SKM-1 treated with dmso at 0.1 percent for 144 hours (cell line): ENCODE data around the gene PDE4B.

Experiments used
- DNase-seq: peaks from one replicate; lab custom pipeline; 2025; ENCODE audit not compliant: unreplicated experiment; lab: John Stamatoyannopoulos, UW

Gene PDE4B

DNA sequence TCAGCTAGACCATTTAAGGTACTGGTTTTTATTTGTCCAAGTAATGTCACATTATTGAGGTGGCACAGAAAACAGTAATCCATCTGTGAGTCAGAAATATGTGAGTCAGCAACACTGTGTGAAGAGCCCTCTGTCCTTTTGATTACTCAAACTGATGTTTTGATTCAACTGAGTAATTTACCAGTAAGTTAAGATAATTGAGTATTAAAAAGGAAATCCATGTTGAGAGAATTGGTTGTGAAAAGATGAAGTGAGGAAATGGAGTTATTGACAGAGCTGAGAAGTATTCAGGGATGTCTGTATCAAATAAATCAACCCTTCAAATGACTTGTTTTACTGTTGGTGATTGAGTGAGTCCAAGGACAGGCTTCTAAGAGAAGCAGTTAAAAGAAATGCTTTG lies 438.5 kb downstream of the PDE4B start:
- no peak for DNase-seq

- no peak for DNase-seq
Measured at GRCh38 chr1:66231681-66232463, 439.2 kb downstream of the PDE4B start.

GRCh38 chr1:66237042-66237441 lies 444.3 kb downstream of the PDE4B start:
- no peak for DNase-seq

DNA sequence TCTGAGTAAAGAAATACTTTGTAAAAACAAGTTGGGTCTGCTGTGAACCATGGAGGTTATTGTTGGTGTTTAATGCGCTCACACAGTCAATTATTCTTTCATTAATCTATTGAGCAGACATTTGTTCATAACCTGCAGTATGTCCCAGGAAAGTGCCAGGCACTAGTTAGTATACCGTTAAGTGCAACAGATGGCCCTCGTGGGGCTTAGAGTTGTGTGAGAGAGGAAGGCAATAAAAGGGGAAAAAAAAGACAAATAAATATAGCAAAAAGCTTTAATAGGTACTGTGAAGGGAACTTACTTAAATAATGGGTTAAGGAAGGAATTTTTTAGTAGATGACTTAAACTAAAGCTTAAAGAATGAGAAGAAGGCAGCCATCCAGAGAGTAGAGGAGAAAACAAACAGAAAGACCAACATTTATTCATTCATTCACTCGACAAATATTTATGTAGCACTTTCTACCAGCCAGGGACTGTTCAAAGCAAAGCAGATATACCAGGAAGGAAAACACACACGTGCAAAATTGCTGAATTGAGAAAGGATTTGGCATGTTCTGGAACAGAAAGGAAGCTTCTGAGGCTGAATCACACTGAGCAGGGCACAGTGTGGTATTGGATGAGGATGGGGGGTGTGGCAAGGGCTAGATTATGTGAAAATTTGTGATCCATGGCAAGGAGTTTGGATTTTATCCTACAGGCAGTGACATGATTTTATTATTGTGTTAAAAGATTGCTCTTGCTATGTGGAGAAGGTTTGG lies 445.2 kb downstream of the PDE4B start:
- no peak for DNase-seq

GRCh38 chr1:66239834-66240233 lies 447.1 kb downstream of the PDE4B start:
- no peak for DNase-seq

DNA sequence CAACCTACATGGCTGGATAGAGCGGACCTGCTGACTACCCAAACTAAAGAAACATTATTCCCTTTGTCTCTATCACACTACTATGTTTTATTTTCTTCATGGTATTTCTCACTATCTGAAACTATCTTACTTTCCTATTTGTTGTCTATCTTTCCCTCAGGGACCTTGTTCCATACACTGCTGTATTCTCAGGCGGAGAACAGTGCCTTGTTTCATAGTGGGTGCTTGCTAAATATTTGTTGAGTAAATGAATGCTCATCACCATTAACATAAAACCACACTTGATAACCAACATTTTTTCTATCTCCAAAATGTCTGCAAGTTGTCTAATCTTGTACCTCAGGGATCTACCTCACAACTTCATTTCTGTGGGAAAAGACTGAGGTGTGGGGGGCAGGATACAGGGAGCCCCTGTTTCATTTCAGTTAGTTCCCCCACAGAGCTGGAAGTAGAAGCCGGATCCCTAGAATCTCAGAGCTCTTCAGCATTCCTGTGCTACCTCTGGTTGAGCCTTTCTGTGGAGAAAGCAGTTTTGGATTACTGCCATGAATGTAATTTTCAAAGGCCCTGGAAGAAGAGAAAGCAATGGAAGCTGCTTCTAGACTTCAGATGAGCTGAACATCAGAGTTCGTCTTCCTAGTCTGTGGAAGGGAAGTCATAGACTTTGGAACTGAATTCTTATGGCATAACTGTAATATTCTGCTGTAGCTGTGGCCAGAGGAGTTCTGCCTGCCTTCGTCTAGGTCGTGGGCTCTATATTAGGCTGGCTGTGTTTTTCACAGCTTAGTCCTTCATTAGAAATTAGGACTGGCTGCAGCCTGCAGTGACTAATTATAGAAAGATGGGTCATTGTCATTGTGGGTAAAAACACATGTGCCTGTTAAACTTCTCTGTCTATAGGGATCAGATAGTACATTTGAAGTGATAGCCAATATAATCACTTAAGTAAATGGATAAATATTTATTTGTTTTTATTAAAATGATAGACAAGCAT lies 448.1 kb downstream of the PDE4B start:
- DNase-seq = no peak

DNA sequence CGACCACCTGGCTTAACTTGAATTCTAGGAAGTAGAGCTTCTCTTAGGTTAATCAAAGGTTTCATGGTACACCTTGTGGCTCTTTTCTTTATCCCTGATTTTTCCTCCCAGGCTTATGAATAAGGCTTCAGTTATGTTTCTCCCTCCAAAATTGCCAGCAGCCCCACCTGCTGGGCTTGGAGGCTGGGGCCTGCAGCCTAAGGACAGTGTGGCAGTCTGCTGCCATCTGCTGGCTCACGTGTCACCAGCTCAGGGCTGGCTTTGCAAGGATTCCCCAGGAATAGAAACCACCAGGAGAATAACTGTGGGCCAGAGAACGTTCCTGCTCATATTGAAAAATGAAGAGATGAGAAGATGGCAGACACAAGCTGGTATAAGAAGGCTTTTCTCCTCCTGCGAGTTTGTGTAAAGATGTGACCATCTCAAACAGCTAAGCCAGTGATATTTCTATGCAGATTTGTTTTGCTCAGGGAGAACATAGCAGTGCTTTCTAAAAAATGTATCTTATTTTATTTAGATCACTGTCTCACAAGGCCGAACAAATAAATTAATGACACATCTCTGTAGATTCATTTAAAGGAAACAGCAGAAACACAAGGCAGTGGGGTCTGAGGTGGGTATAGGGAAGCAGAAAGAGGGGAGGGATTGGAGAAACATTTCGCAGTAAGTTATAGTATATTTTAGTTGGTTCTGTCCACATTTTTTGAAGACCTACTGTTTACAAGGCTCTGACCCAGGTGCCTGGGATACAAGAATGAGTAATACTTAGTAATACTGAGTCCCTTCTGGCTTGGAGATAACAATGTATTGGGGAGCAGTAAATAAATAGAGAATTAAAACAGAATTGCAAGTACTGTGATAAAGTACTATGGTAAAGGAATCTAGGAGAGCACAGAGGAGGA lies 450.2 kb downstream of the PDE4B start:
- DNase-seq = peak; percentile 55

GRCh38 chr1:66243548-66244130 lies 450.9 kb downstream of the PDE4B start:
- no peak for DNase-seq

GRCh38 chr1:66244429-66244828 lies 451.7 kb downstream of the PDE4B start:
- no peak for DNase-seq

DNA sequence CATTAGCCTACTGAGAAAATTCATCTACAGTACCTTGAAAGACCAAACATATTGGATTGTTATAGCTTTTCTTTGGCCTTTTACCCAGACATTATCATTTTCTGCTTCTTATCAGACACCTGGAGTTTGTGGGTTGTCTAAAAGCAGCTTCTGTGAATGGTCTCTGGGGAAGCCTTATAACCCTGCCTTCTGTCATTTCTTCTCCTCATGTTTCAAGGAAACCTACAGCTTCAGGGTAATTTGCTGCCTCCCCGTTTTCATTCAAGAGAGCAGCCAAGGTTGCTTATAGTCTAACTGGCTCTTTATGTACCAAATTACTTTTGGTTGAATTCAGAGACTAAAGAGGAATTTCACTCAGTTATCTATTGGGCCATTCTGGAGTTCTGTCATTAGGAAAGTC lies 453.0 kb downstream of the PDE4B start:
- no peak for DNase-seq

DNA sequence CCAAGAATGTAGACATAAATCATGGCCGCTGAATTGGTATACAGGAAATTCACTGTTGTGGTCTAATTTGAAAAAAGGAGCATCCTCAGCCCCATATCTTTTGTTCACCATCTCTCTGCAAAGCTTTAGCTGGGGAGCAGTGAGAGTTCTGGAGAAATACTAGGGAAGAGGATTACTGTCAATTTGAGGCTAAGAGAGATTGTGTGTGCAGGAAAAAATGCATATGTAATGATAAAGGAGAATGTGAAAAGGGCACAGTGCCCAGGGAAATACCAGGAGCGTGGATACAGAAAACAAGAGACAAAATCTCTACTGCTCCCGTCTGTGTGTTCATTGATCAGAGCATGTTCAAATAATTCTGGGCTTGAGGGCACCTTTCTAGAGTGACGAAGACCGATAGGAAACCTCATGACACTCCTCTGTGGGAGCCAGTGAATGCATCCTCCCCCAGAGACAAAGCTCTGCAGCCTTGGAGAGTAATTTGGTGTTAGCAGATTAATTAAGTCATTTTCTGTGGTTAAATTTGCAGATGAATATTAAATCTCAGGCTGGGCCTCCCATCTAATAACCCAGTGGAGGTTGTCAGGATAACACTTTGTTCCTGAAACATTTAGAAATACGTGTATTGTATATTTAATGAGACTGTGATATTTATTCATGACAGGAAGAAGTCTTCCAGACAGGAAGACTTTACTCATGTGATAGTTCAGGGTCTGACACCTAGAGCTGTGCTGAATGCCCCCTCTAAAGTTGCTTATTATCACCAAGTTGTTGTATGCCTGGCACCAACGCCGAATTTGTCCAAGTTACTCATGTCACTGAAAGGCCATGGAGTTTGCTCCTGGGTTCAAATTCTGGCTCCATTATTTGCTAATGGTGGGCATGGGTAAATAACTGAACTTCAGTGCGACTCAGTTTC lies 453.9 kb downstream of the PDE4B start:
- no peak for DNase-seq

DNA sequence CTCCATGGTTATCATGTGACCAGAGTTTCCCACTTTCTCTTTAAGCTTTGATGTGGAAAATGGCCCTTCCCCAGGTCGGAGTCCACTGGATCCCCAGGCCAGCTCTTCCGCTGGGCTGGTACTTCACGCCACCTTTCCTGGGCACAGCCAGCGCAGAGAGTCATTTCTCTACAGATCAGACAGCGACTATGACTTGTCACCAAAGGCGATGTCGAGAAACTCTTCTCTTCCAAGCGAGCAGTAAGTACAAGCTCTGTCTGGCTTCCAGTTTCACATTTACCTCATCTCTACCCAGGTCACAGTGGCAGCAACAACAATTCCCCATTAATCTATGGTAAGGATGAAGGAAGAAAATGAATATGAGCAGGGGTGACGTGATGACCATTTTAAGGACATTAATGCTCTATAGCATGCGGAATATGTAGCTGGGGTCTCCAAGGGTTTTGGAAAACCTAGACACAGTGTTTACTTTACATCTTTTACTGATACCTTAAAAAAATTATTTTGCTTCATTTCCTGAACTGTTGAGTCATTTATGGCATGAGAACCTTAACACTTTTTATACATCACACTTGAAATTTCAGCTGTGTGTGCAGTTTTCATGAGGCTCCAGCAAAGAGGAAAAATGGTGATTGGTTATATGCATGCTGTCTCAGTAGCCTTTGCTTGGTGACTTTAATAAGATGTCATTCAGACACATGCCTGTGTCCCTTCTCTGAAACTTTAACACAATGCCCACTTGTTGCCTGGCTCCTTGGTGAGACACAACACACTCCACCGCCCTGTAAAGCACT lies 454.9 kb downstream of the PDE4B start:
- no peak for DNase-seq

- DNase-seq = no peak
Measured at GRCh38 chr1:66248257-66248656, 455.6 kb downstream of the PDE4B start.

- no peak for DNase-seq
Measured at GRCh38 chr1:66248746-66249145, 456.1 kb downstream of the PDE4B start.

GRCh38 chr1:66250075-66250474 lies 457.4 kb downstream of the PDE4B start:
- DNase-seq = no peak

DNA sequence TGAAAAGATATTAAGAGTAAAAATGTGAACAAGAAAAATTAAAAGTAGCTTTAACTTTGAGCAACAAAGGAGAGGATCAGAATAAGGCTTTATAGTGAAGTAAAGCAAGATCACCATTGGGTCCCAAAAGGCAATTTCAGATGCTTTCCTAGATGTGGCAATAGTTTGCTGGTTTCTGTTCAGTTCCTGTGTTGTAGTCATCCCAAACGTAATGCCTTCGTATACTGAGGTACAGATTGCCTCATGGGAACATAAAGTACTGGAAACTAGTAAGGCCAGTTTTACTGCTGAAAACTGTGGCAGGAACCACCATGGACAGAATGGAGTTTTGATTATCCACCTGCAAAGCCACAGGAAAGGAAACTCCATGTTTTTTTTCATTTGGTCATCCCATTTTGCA lies 457.8 kb downstream of the PDE4B start:
- peak; percentile 47 for DNase-seq

DNA sequence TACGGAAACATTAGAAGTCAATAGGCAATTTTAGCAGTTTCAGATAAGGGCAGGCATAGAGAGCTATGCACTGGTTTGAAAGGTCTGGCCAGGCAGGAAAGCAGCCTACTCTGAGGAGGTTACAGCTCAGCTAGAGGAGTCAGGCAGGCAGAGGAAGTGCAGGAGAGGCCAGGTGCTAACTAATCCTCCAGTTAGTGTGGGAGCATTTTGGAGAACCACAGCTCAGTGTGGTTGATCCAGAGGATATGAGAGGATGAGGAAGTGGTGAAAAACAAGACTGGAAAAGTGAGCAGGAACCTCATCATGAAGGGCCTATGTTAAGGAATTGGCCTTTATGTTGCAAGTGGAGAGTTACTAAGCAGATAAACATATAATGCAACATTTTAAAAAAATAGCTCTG lies 458.9 kb downstream of the PDE4B start:
- peak; percentile 83 for DNase-seq

DNA sequence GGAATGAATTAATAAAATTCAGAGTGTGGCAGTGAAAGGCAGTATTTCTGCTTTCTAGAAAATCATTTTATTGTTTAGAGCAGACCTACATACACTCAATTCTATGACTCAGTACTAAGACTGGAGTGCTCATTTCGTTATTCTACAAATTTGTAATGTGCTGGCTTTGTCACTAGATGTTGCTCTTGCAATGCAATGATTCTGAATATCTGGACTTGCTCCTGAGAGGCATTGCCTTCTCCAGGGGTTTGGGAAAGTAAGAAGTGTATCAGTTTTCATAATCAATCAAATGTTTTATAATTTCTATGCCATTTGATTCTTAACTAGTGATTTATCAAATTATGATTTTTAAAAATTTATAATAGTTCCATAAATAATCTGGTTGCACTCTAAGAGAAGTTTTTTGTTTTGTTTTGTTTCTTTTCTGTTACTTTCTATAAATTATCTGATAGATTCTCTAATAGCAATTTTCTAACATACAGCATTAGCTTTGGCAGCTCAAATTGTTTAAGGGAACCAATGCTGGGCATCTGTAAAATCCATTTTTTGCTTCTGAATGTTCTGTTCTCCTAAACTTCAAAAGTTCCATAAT lies 460.7 kb downstream of the PDE4B start:
- peak; percentile 48 for DNase-seq
